Tibial nerve (tissue), 3 donors: ENCODE measurements around the gene TSPO.

Experiments
- POLR2A ChIP-seq, 2 donors: fragments of 450-650 bp; IDR thresholded peaks; one replicate each; pipeline ENCODE4 v1.6.1; 2017; ENCODE audit warnings: antibody characterized with exemption in 2 of 2, mild to moderate bottlenecking in 2 of 2, moderate library complexity in 2 of 2
- TF ChIP-seq, protein P1 (sequence below), 5 experiments: fragments of 200-600 bp in 3 of 5; fragments of 450-650 bp in 2 of 5; sonication (generic) in 3 of 5; IDR thresholded peaks; one replicate each; pipeline ENCODE4 v1.5.1; 2016 to 2019; ENCODE audit warnings: antibody characterized with exemption in 5 of 5, mild to moderate bottlenecking in 3 of 5, moderate library complexity in 2 of 5

DNA sequence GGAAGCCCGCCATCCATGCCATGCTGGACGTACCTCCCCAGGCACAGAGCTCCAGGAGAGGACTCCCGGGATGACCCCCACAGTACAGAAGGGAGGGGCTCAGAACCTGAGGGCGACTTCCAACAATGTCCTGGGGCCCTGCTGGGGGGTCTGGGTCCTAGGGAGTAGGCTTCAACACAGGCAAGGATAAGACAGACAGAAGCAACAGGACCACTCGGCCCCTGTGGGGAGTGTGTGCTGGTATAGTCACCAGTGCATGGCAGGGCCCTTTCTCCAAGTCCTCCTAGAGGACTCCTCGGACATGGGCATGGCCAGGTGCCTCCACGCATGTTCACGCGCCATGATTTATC is 18.7 kb downstream of the TSPO start:
- TF ChIP-seq, protein P1, sequence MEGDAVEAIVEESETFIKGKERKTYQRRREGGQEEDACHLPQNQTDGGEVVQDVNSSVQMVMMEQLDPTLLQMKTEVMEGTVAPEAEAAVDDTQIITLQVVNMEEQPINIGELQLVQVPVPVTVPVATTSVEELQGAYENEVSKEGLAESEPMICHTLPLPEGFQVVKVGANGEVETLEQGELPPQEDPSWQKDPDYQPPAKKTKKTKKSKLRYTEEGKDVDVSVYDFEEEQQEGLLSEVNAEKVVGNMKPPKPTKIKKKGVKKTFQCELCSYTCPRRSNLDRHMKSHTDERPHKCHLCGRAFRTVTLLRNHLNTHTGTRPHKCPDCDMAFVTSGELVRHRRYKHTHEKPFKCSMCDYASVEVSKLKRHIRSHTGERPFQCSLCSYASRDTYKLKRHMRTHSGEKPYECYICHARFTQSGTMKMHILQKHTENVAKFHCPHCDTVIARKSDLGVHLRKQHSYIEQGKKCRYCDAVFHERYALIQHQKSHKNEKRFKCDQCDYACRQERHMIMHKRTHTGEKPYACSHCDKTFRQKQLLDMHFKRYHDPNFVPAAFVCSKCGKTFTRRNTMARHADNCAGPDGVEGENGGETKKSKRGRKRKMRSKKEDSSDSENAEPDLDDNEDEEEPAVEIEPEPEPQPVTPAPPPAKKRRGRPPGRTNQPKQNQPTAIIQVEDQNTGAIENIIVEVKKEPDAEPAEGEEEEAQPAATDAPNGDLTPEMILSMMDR (IDR thresholded peaks at IDR 0.05): no peak
- no peak for TF ChIP-seq POLR2A (IDR thresholded peaks at IDR 0.05)
